ENCODE data around the gene HAAO. TPM values are rescaled to one million over a fixed set of nuclear protein-coding genes. Genes with fewer than 3 reads are reported as not detected.

Gene HAAO
- total RNA-seq, 2 experiments from 2014 or later: 0.17 to 0.38 TPM

DNA sequence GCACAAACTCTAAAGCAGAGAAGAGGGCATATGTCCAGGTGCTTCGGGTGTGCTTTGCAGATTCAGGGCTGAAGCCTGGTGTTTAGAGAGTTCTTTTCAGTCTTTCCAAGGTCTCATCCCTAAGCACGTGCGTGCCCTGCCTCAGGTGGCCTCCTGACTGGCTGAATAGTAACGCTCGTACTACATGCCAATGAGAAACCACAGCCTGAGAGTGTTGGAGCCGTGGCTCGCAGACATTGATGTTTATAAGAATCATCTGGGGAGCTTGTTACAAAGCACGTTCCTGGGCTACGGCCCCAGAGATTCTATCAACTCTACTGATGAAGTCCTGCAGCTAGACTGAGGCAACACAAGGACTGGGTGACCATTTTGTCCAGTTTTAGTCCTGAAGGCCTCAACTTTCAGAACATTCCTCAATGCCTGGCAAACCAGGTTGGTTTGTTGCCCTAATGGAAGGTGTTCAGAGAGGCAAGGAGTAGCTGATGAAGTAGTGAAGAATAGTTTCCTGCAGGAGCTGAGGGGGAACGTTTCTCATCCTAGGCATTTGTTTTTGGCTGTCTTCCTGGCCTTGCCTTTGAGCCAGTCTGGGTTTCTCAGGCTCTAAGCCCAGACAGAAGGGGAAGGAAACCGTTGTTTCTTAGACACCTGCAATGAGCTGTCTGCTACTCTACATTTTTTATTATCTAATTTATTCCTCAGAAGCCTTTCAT is 31.5 kb upstream of the HAAO start:
- POLR2A ChIA-PET: no interaction called here
- CTCF ChIA-PET: interaction anchor here (1.9 kb wide), 1 partner anchor 13 kb away, joined by 5 read pairs; no protein-coding TSS in a partner anchor

DNA sequence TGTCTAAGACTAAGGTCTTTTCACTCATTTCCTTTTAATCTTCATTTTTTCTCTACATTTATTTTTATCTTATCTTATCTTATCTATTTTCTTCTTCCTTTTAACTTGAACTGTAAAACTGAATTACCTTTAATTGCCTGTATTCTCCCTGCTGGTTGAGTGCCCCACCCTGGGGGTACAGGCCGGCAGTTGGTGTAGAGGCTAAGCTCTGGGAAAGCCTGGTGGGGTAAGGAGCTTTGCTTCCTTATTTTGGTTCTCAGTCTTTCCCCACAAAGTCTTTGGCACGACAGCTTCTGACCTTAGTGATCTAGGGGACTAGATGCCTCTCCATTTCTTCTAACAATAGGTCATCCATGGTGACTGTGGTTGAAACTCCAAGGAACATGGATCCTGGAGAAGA is 26.8 kb upstream of the HAAO start:
- CTCF ChIA-PET: interaction anchor here (1.3 kb wide), 1 partner anchor 9 kb away, joined by 3 read pairs; no protein-coding TSS in a partner anchor
- POLR2A ChIA-PET: no interaction called here

DNA sequence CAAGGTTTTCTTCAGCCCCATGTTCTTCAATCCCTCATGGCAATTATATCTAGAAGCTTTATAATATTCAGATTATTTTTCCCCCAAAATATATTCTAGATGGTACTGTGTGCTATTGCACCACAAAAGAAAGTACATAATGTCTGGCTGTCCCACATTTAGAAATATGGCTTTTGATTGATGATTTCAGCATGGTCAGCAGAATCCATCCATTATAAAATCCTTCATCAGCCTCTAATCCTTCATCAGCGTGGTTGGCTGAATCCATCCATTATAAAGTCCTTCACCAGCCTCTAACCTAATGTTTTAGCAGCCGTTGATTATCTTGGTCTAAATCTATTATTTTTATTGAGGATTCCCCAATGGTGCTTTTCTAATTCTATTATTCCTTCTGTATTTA is 23.3 kb upstream of the HAAO start:
- ChIA-PET POLR2A (no interaction called here), CTCF (interaction anchor here (1.5 kb wide), 1 partner anchor 12 kb away, joined by 6 read pairs; no protein-coding TSS in a partner anchor)

DNA sequence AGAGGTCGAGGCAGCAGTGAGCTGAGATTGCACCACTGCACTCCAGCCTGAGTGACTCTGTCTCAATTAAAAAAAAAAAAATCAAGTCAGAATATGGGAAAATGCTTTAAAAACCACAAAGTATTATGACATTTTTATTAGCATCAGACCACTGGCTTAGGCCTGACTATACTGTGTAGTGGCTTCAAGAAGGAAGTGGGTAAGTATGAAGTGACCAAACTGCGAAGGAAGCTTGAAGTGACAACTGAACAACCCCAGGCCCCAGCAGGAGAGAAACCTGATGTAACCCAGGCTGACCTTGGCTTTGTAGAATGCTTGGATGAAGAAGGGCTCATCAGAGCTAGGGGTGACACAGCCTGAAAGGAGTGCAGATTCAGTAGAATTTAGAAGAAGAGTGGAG is 21.4 kb upstream of the HAAO start:
- ChIA-PET CTCF (interaction anchor here (1.1 to 3.2 kb wide), 2 partner anchors 15 to 389 kb away, joined by 3 to 11 read pairs; no protein-coding TSS in a partner anchor), POLR2A (no interaction called here)

DNA sequence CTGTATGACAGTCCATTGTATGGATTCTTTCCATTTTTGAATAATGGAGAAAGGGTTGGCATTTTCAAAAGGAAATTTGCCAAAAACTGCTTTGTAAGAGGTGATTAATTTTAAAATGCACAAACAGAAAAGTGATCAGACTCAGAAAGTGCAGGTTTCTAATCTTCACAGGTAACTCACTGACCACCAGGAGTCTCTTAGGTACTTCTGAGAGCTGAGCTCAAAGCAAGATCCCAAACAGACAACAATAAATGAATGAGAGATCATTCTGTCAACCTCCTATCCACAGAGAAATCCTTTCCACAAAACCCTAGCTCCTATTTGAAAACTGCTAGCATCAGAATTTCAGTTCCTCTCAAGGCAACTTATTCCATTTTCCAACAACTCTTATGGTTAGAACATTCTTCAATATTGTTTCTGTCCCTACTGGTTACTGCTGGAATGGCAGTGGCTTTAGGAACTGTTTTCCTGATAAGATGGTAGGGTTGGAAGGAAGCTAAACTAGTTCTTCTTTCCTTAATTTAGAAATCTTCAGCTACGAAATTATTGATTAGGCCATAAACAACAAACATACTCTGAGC is 20.6 kb upstream of the HAAO start:
- CTCF ChIA-PET: interaction anchor here (1.1 to 3.2 kb wide), 2 partner anchors 16 to 390 kb away, joined by 3 to 11 read pairs; no protein-coding TSS in a partner anchor

DNA sequence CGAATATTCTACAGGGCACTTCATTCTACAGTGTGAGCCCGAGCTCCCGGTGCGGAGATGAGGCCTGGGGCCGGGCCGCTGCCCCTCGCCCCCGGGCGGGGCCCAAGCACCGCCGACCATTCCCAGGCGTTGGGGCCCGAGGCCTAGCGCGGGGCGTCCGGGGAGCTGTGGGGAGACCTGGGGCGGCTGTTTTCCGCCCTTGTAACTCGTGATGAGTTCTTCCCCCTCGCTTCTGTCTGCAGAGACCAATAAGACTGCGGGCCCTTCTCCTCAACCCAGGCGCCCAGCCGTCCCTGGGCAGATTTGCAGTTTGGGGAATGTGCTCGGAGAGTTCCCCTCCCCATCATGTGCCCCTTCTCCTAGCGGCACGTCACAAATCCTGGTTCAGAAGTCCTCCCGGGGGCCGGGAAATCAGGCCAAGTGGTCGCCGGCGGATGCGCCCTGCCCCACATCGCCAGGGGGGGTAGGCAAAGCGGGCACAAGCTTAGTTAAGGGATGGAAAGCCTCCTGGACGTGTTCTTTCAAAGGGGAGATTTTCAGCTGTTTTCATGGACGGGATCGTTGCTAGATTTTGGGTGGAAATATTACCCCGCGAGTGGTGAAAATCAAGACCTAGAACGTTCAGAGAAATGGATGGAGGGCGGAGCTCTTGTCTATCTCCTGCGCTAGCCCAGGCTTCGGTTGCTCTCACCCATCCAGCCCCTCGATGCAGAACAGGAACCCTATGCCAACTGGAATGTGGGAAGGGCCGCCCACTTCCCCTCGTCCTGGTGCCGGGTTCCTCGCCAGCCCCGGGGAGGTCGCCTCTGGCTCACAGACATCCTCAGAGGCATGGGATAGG is 18.8 kb upstream of the HAAO start:
- CTCF ChIA-PET: interaction anchor here (0.5 to 2.4 kb wide), 5 partner anchors 13 to 826 kb away, joined by 3 to 10 read pairs (median 5); partner anchors contain the start of gene PLEKHH2
- POLR2A ChIA-PET: interaction anchor here (0.6 to 1.3 kb wide), 3 partner anchors 14 to 86 kb away, joined by 3 read pairs; no protein-coding TSS in a partner anchor

More for the DNA sequence above, 20.6 kb upstream of the HAAO start:
- POLR2A ChIA-PET: no interaction called here

DNA sequence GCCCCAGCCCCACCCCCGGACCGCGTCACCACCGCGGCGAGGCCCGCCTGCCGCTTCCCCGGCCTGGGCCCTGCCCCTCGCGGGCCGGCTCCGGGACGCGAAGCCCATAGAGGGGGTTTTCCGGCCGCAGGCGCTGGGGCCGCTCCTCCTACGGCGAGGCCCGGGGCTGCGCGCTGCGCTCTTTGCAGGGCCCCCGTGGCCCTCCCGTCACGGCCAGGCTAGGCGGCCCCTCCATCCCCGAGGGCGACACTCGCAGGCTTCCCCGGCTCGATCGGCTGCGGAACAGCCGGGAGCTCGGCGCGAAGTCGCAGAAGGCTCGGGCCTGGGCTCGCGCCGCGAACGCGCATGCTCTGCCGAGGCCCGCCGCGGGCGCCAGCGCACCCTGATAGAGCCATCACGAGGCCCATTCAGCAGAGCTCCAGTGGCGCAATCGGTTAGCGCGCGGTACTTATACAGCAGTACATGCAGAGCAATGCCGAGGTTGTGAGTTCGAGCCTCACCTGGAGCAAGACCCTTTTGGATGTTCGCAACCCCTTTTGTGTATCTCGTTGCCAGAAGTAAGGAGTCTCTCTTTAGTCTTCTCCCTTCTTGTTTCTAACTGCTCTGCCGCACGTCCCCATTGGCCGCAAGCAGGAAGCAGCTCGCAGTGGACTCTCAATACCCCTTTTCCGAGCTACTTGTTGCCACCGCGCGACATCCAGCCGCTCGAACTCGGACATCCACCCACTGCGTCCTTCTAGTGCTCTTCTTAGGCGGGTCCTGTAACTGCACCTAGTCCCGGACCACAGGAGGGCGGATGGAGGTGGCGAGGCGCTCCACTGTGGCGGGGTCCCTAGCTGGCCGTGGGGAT is 18.0 kb upstream of the HAAO start:
- CTCF ChIA-PET: interaction anchor here (1.8 to 2.4 kb wide), 2 partner anchors 13 to 14 kb away, joined by 5 to 10 read pairs; no protein-coding TSS in a partner anchor
- POLR2A ChIA-PET: interaction anchor here (0.6 to 1.3 kb wide), 4 partner anchors 14 to 1185 kb away, joined by 3 to 4 read pairs (median 3); no protein-coding TSS in a partner anchor

DNA sequence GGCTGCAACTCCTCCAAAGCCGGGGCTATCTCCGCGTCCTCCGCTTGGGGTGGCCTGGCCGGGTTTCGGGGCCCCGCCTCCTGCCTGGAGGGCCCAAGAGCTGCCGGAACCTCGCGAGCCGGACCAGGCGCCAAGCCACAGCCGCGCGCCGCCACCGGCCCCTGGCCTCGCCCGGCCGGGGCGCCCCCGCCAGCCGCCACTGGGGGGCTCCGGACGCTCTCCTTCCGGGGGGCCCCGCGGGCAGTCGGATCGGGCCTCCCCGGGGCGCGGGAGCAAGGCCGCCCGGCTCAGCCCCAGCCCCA is 17.4 kb upstream of the HAAO start:
- ChIA-PET CTCF (interaction anchor here (0.8 to 2.4 kb wide), 2 partner anchors 13 to 22 kb away, joined by 3 to 10 read pairs; no protein-coding TSS in a partner anchor), POLR2A (interaction anchor here (1.0 kb wide), 1 partner anchor 13 kb away, joined by 4 read pairs; no protein-coding TSS in a partner anchor)

DNA sequence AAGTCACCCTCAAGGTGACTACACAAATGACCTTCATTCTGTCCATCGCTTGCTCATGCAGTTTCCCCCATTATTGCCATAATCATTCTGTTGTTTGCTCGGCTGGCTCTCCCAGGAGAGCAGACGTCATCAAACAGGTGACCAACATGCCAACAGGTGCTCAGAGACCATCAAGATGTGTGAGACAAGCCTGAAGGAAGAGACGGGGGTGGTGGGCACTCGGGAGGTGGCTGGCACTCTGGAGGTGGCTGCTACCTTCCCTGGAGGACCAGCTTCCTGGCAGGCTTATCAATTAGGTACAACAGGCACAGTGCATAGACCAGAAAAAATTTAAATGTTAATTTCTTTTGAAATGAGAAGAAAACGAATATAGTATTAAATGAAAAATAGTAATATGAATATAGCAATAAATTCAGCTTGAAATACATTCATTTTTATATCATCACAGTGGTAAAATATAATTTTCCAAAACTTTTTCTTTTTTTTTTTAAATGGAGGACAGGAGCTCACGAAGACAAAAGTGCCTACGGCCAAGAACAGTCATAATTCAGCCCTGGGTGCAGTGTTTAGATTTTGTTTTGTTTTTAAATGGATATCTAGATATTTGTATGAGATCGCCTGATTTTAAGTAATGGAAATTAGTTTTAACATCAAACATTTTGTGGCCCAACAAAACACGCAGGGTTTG is 16.9 kb upstream of the HAAO start:
- CTCF ChIA-PET: interaction anchor here (0.8 to 2.4 kb wide), 2 partner anchors 12 to 23 kb away, joined by 3 to 10 read pairs; no protein-coding TSS in a partner anchor
- POLR2A ChIA-PET: no interaction called here

DNA sequence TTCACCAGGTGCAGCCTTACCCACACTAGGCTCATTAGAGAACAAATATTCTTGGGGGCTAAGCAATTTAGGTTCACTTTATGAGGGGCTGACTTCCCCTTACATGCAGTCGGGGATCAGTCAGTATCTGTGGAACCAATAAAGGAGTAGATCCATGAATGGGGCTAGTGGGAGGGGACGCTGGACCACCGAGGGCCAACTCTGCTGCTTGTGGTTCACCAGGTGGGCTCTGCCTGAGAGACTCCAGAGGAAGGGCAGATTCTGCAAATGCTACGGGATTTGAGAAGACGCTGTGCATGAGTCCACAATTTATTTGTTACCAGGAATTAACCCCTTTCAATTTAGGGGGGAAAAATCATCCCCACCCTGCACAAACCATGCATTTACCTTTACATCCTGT is 15.9 kb upstream of the HAAO start:
- POLR2A ChIA-PET: no interaction called here
- CTCF ChIA-PET: no interaction called here

DNA sequence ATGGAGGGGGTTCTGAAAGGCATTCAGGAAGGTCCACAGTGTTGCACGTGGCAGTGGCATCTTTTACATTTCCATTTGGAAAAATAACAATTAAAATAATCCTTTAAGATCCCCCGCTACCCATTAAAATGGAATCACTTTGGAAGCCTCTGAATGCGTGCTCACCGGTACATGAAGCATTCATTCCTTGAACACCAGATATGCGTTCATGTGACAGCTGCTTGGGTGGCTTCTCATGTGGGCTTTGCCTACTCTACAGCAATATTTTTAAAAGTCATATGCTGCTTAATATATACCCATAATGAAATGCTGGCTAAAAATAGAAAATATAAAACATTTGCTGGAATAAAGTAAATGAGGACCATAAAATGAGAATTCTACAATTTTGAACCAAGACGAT is 14.4 kb upstream of the HAAO start:
- POLR2A ChIA-PET: no interaction called here
- CTCF ChIA-PET: no interaction called here

DNA sequence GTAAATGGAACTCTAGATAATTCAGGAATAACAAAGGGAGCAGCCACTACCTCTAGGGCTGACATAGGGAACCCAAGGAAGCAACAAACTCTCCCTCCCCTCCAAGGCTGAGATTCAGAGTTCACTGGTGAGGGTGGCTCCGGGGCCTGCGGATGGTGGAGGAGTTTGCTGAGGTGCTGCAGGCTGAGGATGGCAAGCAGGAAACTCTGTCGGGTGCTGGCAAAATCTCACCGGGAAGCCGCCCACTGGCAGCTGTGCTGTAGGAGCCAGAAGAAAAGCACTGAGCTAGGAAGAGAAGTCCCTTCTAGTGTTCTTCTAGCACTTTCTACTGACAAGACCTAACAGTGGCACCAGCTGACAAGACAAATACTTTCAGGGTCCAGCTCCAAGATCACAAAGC is 12.5 kb upstream of the HAAO start:
- CTCF ChIA-PET: no interaction called here
- POLR2A ChIA-PET: no interaction called here

DNA sequence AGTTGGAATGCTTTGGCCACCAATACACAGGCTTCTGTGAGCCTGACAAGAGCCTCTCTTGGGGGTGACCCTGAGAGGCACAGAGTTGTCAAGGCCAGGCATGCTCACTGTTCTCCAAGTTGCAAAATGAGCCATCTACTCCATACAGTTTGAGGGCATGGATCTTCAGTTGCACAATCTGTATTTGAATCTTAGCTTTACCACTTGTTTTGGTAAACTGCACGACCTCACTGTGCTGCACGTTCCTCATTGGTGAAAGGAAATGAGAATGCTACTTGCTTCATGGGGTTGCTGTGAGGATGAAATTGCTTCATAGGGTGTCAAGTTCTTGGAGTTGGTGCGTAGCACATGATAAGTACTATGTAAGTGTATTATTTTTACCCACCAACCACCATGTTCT is 12.0 kb upstream of the HAAO start:
- POLR2A ChIA-PET: no interaction called here

DNA sequence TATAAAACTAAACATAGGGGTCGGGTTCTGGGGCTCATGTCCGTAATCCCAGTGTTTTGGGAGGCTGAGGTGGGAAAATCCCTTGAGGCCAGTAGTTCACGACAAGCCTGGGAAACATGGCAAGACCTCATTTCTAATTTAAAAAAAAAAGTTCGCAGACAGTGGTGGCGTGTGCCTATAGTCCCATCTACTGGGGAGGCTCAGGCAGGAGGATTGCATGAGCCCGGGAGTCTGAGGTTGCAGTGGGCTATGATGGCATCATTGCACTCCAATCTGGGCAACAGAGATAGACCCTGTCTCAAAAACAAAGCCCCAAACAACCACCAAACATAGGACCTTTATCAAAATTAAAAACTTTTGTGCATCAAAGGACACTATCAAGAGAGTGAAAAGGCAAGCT is 9.8 kb upstream of the HAAO start:
- POLR2A ChIA-PET: no interaction called here
- CTCF ChIA-PET: interaction anchor here (0.7 kb wide), 1 partner anchor 334 kb away, joined by 4 read pairs; no protein-coding TSS in a partner anchor

More for the DNA sequence above, 12.0 kb upstream of the HAAO start:
- CTCF ChIA-PET: no interaction called here

DNA sequence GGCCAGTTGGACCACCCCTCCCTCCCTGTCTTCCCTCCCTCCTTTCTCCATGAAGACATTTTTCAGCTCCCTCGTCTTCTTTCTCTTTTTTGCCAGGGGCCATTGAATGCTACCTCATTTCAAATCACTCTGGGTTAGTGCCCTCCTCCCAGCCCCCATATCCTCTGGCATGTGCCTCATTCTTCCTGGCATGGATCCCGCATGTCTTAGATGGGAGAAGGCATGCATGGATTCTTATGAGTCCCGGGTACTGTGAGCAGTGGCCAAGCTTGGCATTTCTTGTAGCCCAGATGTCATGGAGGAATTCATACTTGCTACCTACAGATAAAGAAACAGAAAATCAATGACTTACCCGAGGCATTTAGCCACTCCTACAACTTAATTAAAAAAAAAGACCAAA is 9.0 kb upstream of the HAAO start:
- POLR2A ChIA-PET: no interaction called here
- CTCF ChIA-PET: no interaction called here

DNA sequence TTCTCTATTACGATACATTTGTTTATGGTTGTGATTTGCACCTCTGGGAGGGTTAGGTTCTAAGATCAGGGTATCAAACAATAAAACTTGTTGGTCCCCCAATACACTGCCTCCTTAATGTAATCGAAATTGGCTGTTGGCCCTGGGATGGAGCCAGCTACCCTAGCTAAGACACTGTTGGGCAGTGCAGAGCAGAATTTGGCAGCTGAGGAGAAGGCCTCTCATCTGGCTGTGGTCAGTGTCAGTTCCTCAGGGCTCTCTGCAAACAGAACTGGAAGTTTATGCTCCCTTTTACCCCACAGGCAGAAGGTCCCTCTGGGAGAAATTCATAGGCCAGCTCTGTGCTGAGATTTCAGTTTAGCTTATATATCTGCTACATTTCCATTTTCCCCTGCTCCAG is 8.6 kb upstream of the HAAO start:
- CTCF ChIA-PET: interaction anchor here (1.7 kb wide), 1 partner anchor 25 kb away, joined by 5 read pairs; no protein-coding TSS in a partner anchor
- POLR2A ChIA-PET: no interaction called here

DNA sequence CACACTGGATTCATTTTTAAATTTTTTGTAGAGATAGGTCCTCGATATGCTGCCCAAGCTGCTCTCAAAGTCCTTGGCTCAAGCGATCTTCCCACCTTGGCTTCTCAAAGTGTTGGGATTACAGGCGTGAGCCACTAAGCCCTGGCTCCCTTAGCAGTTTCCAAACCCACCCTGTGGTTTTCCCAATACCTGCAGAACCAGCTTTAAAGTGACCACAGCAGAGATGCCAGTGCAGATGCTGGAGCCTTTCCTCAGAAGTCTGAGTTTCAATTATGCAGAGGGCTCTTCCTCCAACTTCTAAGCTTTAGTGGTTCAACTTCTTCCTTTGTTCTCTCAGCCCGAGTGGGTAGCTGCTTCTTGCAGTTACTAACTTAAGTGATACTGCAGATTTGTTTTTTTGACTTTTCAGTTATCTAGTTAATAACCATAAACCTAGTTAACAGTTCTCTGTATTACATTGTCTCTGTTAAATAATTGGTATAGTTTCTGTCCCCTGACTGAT is 8.1 kb upstream of the HAAO start:
- POLR2A ChIA-PET: no interaction called here
- CTCF ChIA-PET: interaction anchor here (1.7 kb wide), 1 partner anchor 24 kb away, joined by 5 read pairs; no protein-coding TSS in a partner anchor

DNA sequence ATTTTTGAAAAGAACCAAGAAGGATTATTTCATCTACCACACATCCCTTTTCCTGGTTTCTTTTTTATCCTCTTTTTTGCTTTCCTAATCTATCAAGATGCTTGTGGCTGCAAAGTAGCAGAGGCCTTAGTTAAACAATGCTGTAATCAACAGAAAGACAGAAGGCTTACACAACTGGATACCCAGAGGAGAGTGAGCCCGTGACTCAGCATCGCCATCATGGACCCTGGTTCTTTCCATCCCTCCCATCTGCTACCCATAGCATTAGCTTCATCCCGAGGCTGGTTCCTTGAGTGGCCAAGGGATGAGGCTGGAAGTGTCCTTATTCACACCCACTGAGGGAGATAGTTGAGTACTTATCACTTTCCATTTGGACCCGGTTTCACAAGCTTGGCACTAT is 7.5 kb upstream of the HAAO start:
- CTCF ChIA-PET: interaction anchor here (1.7 kb wide), 1 partner anchor 24 kb away, joined by 5 read pairs; no protein-coding TSS in a partner anchor
- POLR2A ChIA-PET: no interaction called here
